GM12878 (cell line): Measurements from ENCODE around the gene GPC6. TPM values are rescaled to one million over a fixed set of nuclear protein-coding genes. Genes with fewer than 3 reads are reported as not detected.

Source experiments
- BHLHE40 ChIP-seq, 2 experiments: fragments of 450-650 bp in 1 of 2; IDR thresholded peaks; 2 replicates each; pipeline ENCODE4 v1.6.1; 2011 to 2017; ENCODE audit warnings: low read depth in 2 of 2, borderline replicate concordance in 1 of 2, improper control_type of control experiment in 1 of 2, low read length in 1 of 2, mild to moderate bottlenecking in 1 of 2
- BMI1 ChIP-seq: fragments of 450-650 bp; IDR thresholded peaks from 2 replicates; pipeline ENCODE4 v1.6.1; 2016; ENCODE audit warnings: mild to moderate bottlenecking, moderate library complexity, borderline replicate concordance
- EED ChIP-seq: sonication (generic); IDR thresholded peaks from 2 replicates; pipeline ENCODE4 v1.6.1; 2016; ENCODE audit warnings: antibody characterized with exemption, low read depth
- HCFC1 ChIP-seq: fragments of 150-350 bp; IDR thresholded peaks from 2 replicates; pipeline ENCODE4 v1.6.1; 2014; ENCODE audit warnings: low read length
- RCOR1 ChIP-seq: conservative IDR thresholded peaks from 2 replicates; pipeline ENCODE4 v1.6.1; 2012; ENCODE audit warnings: low read depth, low read length, improper control_type of control experiment
- SMAD5 ChIP-seq: IDR thresholded peaks from 2 replicates; pipeline ENCODE4 v1.6.1; 2016; ENCODE audit warnings: antibody characterized with exemption, low read depth
- TBL1XR1 ChIP-seq: IDR thresholded peaks from 2 replicates; pipeline ENCODE4 v1.6.1; 2012; ENCODE audit warnings: low read depth, low read length, improper control_type of control experiment
- polyA plus RNA-seq, 11 experiments: library from polyadenylated mRNA; depleted of rRNA in 4 of 11; unstranded in 6 of 11; stranded (reverse) in 5 of 11; fragments of >200 nt; fragmentation: Nextera tagmentation in 4 of 11; fragmentation: Illumina TruSeq in 1 of 11; extraction: Ambion mirVana in 4 of 11; extraction: Trizol in 1 of 11; gene quantifications; 1 replicate in 1 of 11; 2 replicates in 10 of 11; pipeline versions ENCODE4 v1.2.1 to v1.2.3, GENCODE V29; 2011 to 2016; ENCODE audit warnings: inconsistent platforms in 2 of 11, missing spikeins in 2 of 11, low read depth in 1 of 11
- total RNA-seq, 4 experiments: library from RNA; depleted of rRNA in 3 of 4; stranded (reverse); fragments of >200 nt in 3 of 4; fragmentation: Illumina TruSeq in 1 of 4; extraction: Trizol in 1 of 4; gene quantifications; 2 replicates each; pipeline versions ENCODE4 v1.2.1 to v1.2.3, GENCODE V29; 2013 to 2021
- TF ChIP-seq, protein P1 (sequence below): fragments of 450-650 bp; formaldehyde crosslinking; IDR thresholded peaks from 2 replicates; pipeline ENCODE4 v1.4.0; 2020; ENCODE audit warnings: mild to moderate bottlenecking, moderate library complexity
- TF ChIP-seq, protein P2 (sequence below): fragments of 450-650 bp; IDR thresholded peaks from 2 replicates; pipeline ENCODE4 v1.6.1; 2016; ENCODE audit warnings: mild to moderate bottlenecking, moderate library complexity, borderline replicate concordance

Gene GPC6
- total and polyA plus RNA-seq, 10 of the 15 experiments (the other 5 are each of a cell fraction or from before 2014, with no cell fraction given): 0.03 to 0.04 (median 0.03) TPM; not detected in 7

DNA sequence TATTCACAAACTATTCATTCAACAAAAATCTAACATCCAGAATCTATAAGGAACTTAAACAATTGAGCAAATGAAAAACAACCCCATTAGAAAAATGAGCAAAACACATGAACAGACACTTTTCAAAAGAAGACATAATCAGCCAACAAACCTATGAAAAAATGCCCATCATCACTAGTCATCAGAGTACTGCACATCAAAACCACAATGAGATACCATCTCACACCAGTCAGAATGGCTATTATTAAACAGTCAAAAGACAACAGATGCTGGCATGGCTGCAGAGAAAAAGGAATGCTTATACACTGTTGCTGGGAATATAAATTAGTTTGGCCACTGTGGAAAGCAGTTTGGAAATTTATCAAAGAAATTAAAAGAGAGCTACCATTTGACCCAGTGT, 487.6 kb downstream of the GPC6 start (continued):
- TF ChIP-seq, protein P1, sequence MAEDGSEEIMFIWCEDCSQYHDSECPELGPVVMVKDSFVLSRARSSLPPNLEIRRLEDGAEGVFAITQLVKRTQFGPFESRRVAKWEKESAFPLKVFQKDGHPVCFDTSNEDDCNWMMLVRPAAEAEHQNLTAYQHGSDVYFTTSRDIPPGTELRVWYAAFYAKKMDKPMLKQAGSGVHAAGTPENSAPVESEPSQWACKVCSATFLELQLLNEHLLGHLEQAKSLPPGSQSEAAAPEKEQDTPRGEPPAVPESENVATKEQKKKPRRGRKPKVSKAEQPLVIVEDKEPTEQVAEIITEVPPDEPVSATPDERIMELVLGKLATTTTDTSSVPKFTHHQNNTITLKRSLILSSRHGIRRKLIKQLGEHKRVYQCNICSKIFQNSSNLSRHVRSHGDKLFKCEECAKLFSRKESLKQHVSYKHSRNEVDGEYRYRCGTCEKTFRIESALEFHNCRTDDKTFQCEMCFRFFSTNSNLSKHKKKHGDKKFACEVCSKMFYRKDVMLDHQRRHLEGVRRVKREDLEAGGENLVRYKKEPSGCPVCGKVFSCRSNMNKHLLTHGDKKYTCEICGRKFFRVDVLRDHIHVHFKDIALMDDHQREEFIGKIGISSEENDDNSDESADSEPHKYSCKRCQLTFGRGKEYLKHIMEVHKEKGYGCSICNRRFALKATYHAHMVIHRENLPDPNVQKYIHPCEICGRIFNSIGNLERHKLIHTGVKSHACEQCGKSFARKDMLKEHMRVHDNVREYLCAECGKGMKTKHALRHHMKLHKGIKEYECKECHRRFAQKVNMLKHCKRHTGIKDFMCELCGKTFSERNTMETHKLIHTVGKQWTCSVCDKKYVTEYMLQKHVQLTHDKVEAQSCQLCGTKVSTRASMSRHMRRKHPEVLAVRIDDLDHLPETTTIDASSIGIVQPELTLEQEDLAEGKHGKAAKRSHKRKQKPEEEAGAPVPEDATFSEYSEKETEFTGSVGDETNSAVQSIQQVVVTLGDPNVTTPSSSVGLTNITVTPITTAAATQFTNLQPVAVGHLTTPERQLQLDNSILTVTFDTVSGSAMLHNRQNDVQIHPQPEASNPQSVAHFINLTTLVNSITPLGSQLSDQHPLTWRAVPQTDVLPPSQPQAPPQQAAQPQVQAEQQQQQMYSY (CRISPR knock-in tag): no peak
- TF ChIP-seq TBL1XR1: no peak
- no peak for TF ChIP-seq HCFC1
- no peak for TF ChIP-seq BMI1
- no peak for TF ChIP-seq RCOR1
- TF ChIP-seq BHLHE40 (IDR thresholded peaks at IDR 0.05; ENCODE audit: borderline replicate concordance in 1 of 2, low read depth in 2 of 2, low read length in 1 of 2): no peak
- no peak for TF ChIP-seq SMAD5
- no peak for TF ChIP-seq EED
- TF ChIP-seq, protein P2, sequence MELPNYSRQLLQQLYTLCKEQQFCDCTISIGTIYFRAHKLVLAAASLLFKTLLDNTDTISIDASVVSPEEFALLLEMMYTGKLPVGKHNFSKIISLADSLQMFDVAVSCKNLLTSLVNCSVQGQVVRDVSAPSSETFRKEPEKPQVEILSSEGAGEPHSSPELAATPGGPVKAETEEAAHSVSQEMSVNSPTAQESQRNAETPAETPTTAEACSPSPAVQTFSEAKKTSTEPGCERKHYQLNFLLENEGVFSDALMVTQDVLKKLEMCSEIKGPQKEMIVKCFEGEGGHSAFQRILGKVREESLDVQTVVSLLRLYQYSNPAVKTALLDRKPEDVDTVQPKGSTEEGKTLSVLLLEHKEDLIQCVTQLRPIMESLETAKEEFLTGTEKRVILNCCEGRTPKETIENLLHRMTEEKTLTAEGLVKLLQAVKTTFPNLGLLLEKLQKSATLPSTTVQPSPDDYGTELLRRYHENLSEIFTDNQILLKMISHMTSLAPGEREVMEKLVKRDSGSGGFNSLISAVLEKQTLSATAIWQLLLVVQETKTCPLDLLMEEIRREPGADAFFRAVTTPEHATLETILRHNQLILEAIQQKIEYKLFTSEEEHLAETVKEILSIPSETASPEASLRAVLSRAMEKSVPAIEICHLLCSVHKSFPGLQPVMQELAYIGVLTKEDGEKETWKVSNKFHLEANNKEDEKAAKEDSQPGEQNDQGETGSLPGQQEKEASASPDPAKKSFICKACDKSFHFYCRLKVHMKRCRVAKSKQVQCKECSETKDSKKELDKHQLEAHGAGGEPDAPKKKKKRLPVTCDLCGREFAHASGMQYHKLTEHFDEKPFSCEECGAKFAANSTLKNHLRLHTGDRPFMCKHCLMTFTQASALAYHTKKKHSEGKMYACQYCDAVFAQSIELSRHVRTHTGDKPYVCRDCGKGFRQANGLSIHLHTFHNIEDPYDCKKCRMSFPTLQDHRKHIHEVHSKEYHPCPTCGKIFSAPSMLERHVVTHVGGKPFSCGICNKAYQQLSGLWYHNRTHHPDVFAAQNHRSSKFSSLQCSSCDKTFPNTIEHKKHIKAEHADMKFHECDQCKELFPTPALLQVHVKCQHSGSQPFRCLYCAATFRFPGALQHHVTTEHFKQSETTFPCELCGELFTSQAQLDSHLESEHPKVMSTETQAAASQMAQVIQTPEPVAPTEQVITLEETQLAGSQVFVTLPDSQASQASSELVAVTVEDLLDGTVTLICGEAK: no peak
- TF ChIP-seq, all 136 proteins: peak for 0
